Esophagus muscularis mucosa (tissue), 4 donors: ENCODE data around the gene ATP2B2.

Source experiments
- CTCF ChIP-seq, 3 experiments: fragments of 200-600 bp in 2 of 3; fragments of 450-650 bp in 1 of 3; sonication (generic) in 2 of 3; IDR thresholded peaks; one replicate each; pipeline ENCODE4 v1.5.1; 2017 to 2019; ENCODE audit warnings: antibody characterized with exemption in 3 of 3, mild to moderate bottlenecking in 2 of 3, moderate library complexity in 1 of 3
- EP300 ChIP-seq: sonication (generic); formaldehyde crosslinking; IDR thresholded peaks from one replicate; pipeline ENCODE4 v1.6.1; 2017; ENCODE audit warnings: antibody characterized with exemption
- POLR2A ChIP-seq: fragments of 450-650 bp; IDR thresholded peaks from one replicate; pipeline ENCODE4 v1.6.1; 2017; ENCODE audit warnings: antibody characterized with exemption, moderate library complexity, mild to moderate bottlenecking, low read depth
- POLR2AphosphoS5 ChIP-seq, 2 donors: sonication (generic); formaldehyde crosslinking; IDR thresholded peaks; one replicate each; pipeline ENCODE4 v1.6.1; 2017; ENCODE audit warnings: antibody characterized with exemption in 2 of 2

GRCh38 chr3:10444110-10444429 lies 61.3 kb downstream of the ATP2B2 start:
- TF ChIP-seq POLR2A (no peak), EP300 (no peak), CTCF (IDR thresholded peaks at IDR 0.05) (no peak), POLR2AphosphoS5 (IDR thresholded peaks at IDR 0.05) (no peak)
